ENCODE results near the gene PAN3.

The PAN3 gene

GRCh38 chr13:28320884-28321574, 182.7 kb downstream of the PAN3 start:
- DNase-seq (ENCODE audit: low read depth, low spot score) = no peak
- Histone ChIP-seq H3K9me3 (ENCODE audit: control insufficient read depth, insufficient read depth, low read length) (no peaks in the 10 kb centered on the region), H3K27ac (ENCODE audit: low read length) (no peak overlapping the region), H3K27me3 (ENCODE audit: control insufficient read depth, insufficient read depth, low read length) (no peaks in the 10 kb centered on the region), H3K4me1 (ENCODE audit: control insufficient read depth, insufficient read depth, low read length) (no peaks in the 10 kb centered on the region), H3K4me3 (ENCODE audit: low read length) (no peak overlapping the region), H3K36me3 (ENCODE audit: control insufficient read depth, insufficient read depth, low read length) (no peaks in the 10 kb centered on the region)
- no CpG with 5 or more reads among the region's 11 CpGs for WGBS (ENCODE audit: insufficient coverage, insufficient read length)

- Histone ChIP-seq H3K9me3 (ENCODE audit: control insufficient read depth, insufficient read depth, low read length) (no peaks in the 10 kb centered on the region), H3K36me3 (ENCODE audit: control insufficient read depth, insufficient read depth, low read length) (no peaks in the 10 kb centered on the region), H3K27me3 (ENCODE audit: control insufficient read depth, insufficient read depth, low read length) (no peaks in the 10 kb centered on the region), H3K4me3 (ENCODE audit: low read length) (no peak overlapping the region), H3K4me1 (ENCODE audit: control insufficient read depth, insufficient read depth, low read length) (no peaks in the 10 kb centered on the region), H3K27ac (ENCODE audit: low read length) (no peak overlapping the region)
- no CpG with 5 or more reads among the region's 2 CpGs for WGBS (ENCODE audit: insufficient coverage, insufficient read length)
- DNase-seq (ENCODE audit: low read depth, low spot score) = no peak
Observed at GRCh38 chr13:28321756-28322155, 183.4 kb downstream of the PAN3 start.

GRCh38 chr13:28322256-28322905, 184.0 kb downstream of the PAN3 start:
- H3K27ac ChIP-seq (ENCODE audit: low read length) = no peak overlapping the region
- H3K36me3 ChIP-seq (ENCODE audit: control insufficient read depth, insufficient read depth, low read length) = no peaks in the 10 kb centered on the region
- H3K4me3 ChIP-seq (ENCODE audit: low read length) = no peak overlapping the region
- no peaks in the 10 kb centered on the region for H3K9me3 ChIP-seq (ENCODE audit: control insufficient read depth, insufficient read depth, low read length)
- H3K27me3 ChIP-seq (ENCODE audit: control insufficient read depth, insufficient read depth, low read length) = no peaks in the 10 kb centered on the region
- no peaks in the 10 kb centered on the region for H3K4me1 ChIP-seq (ENCODE audit: control insufficient read depth, insufficient read depth, low read length)
- DNase-seq (ENCODE audit: low read depth, low spot score) = no peak
- WGBS (ENCODE audit: insufficient coverage, insufficient read length) = no CpG with 5 or more reads among the region's 11 CpGs

GRCh38 chr13:28324181-28324789, 185.9 kb downstream of the PAN3 start:
- peak; percentile 84 for DNase-seq (ENCODE audit: low read depth, low spot score)
- Histone ChIP-seq H3K36me3 (ENCODE audit: control insufficient read depth, insufficient read depth, low read length) (no peaks in the 10 kb centered on the region), H3K4me1 (ENCODE audit: control insufficient read depth, insufficient read depth, low read length) (no peaks in the 10 kb centered on the region; the same call in 1 of the 2 replicates), H3K27me3 (ENCODE audit: control insufficient read depth, insufficient read depth, low read length) (no peaks in the 10 kb centered on the region), H3K4me3 (ENCODE audit: low read length) (no peak overlapping the region), H3K9me3 (ENCODE audit: control insufficient read depth, insufficient read depth, low read length) (no peaks in the 10 kb centered on the region), H3K27ac (ENCODE audit: low read length) (no peak overlapping the region)
- WGBS (ENCODE audit: insufficient coverage, insufficient read length) = no CpG with 5 or more reads among the region's 4 CpGs

- Histone ChIP-seq H3K9me3 (ENCODE audit: control insufficient read depth, insufficient read depth, low read length) (no peaks in the 10 kb centered on the region), H3K4me1 (ENCODE audit: control insufficient read depth, insufficient read depth, low read length) (no peaks in the 10 kb centered on the region; the same call in 1 of the 2 replicates), H3K36me3 (ENCODE audit: control insufficient read depth, insufficient read depth, low read length) (peaks cover 3% of the 10 kb centered on the region; the same call in 1 of the 2 replicates), H3K4me3 (ENCODE audit: low read length) (no peak overlapping the region), H3K27ac (ENCODE audit: low read length) (no peak overlapping the region), H3K27me3 (ENCODE audit: control insufficient read depth, insufficient read depth, low read length) (no peaks in the 10 kb centered on the region)
- no peak for DNase-seq (ENCODE audit: low read depth, low spot score)
- no CpG with 5 or more reads among the region's 2 CpGs for WGBS (ENCODE audit: insufficient coverage, insufficient read length)
Observed at GRCh38 chr13:28325022-28325421, 186.7 kb downstream of the PAN3 start.

GRCh38 chr13:28326056-28326455, 187.7 kb downstream of the PAN3 start:
- H3K4me1 ChIP-seq (ENCODE audit: control insufficient read depth, insufficient read depth, low read length) = no peaks in the 10 kb centered on the region; the same call in 1 of the 2 replicates
- H3K27ac ChIP-seq (ENCODE audit: low read length) = no peak overlapping the region
- no CpG with 5 or more reads among the region's 2 CpGs for WGBS (ENCODE audit: insufficient coverage, insufficient read length)
- H3K4me3 ChIP-seq (ENCODE audit: low read length) = no peak overlapping the region
- no peaks in the 10 kb centered on the region for H3K9me3 ChIP-seq (ENCODE audit: control insufficient read depth, insufficient read depth, low read length)
- peaks cover 3% of the 10 kb centered on the region; the same call in 1 of the 2 replicates for H3K36me3 ChIP-seq (ENCODE audit: control insufficient read depth, insufficient read depth, low read length)
- H3K27me3 ChIP-seq (ENCODE audit: control insufficient read depth, insufficient read depth, low read length) = no peaks in the 10 kb centered on the region
- no peak for DNase-seq (ENCODE audit: low read depth, low spot score)

- Histone ChIP-seq H3K27me3 (ENCODE audit: control insufficient read depth, insufficient read depth, low read length) (no peaks in the 10 kb centered on the region), H3K9me3 (ENCODE audit: control insufficient read depth, insufficient read depth, low read length) (no peaks in the 10 kb centered on the region), H3K36me3 (ENCODE audit: control insufficient read depth, insufficient read depth, low read length) (peaks cover 3% of the 10 kb centered on the region; the same call in 1 of the 2 replicates), H3K4me3 (ENCODE audit: low read length) (no peak overlapping the region), H3K27ac (ENCODE audit: low read length) (no peak overlapping the region), H3K4me1 (ENCODE audit: control insufficient read depth, insufficient read depth, low read length) (no peaks in the 10 kb centered on the region; the same call in 1 of the 2 replicates)
- no CpG with 5 or more reads among the region's 14 CpGs for WGBS (ENCODE audit: insufficient coverage, insufficient read length)
- no peak for DNase-seq (ENCODE audit: low read depth, low spot score)
Observed at GRCh38 chr13:28327373-28328270, 189.3 kb downstream of the PAN3 start.

- H3K4me3 ChIP-seq (ENCODE audit: low read length) = no peak overlapping the region
- H3K9me3 ChIP-seq (ENCODE audit: control insufficient read depth, insufficient read depth, low read length) = no peaks in the 10 kb centered on the region
- no peaks in the 10 kb centered on the region for H3K27me3 ChIP-seq (ENCODE audit: control insufficient read depth, insufficient read depth, low read length)
- H3K4me1 ChIP-seq (ENCODE audit: control insufficient read depth, insufficient read depth, low read length) = no peaks in the 10 kb centered on the region; the same call in 1 of the 2 replicates
- no CpG with 5 or more reads among the region's 8 CpGs for WGBS (ENCODE audit: insufficient coverage, insufficient read length)
- H3K27ac ChIP-seq (ENCODE audit: low read length) = no peak overlapping the region
- H3K36me3 ChIP-seq (ENCODE audit: control insufficient read depth, insufficient read depth, low read length) = peaks cover 3% of the 10 kb centered on the region; the same call in 1 of the 2 replicates
- DNase-seq (ENCODE audit: low read depth, low spot score) = no peak
Observed at GRCh38 chr13:28328271-28328607, 189.9 kb downstream of the PAN3 start.

GRCh38 chr13:28329395-28330158, 191.2 kb downstream of the PAN3 start:
- no peaks in the 10 kb centered on the region for H3K27me3 ChIP-seq (ENCODE audit: control insufficient read depth, insufficient read depth, low read length)
- peaks cover 3% of the 10 kb centered on the region; the same call in 1 of the 2 replicates for H3K36me3 ChIP-seq (ENCODE audit: control insufficient read depth, insufficient read depth, low read length)
- DNase-seq (ENCODE audit: low read depth, low spot score) = no peak
- H3K27ac ChIP-seq (ENCODE audit: low read length) = no peak overlapping the region
- WGBS (ENCODE audit: insufficient coverage, insufficient read length) = no CpG with 5 or more reads among the region's 17 CpGs
- no peaks in the 10 kb centered on the region; the same call in 1 of the 2 replicates for H3K4me1 ChIP-seq (ENCODE audit: control insufficient read depth, insufficient read depth, low read length)
- H3K4me3 ChIP-seq (ENCODE audit: low read length) = no peak overlapping the region
- no peaks in the 10 kb centered on the region for H3K9me3 ChIP-seq (ENCODE audit: control insufficient read depth, insufficient read depth, low read length)
